Measurements from ENCODE around the gene LRRC8D. TPM values are rescaled to one million over a fixed set of nuclear protein-coding genes. Genes with fewer than 3 reads are reported as not detected.

LRRC8D gene
- total RNA-seq, 1 experiment from 2014 or later = 15.0 TPM

DNA sequence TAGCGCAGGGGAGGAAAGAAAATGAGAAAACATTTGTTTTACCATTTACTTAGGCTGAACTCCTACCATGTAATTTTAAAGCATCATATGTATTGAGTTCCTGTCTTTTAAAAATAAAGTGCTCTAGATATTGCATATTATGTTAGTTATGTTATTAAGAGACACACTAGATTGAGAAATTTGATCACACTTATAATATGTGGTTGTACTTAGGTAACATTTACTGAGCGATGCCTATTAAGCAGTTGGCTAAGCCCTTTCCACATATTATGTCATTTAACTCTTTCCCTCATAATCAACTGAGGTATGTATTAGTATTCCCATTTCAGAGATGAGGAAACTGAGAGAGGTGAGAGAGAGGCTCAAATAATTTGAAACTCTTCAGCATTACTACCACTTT lies 4.5 kb upstream of the LRRC8D start:
- POLR2A ChIA-PET = no interaction called here
- no peak overlapping the region for H3K4me2 ChIP-seq (ENCODE audit: low read length)
- H3K4me3 ChIP-seq (replicated peaks in 1 of 2; ENCODE audit: low read depth in 1 of 2, low read length in 2 of 2) = no peak overlapping the region
- intact Hi-C loops (cut with micrococcal nuclease) = no loop called here
- no peak for DNase-seq (ENCODE audit: low read depth, low spot score)
- H3K79me2 ChIP-seq (ENCODE audit: insufficient read depth, low read length) = no peaks in the 10 kb centered on the region
- RAD21 ChIA-PET (ENCODE audit: low non-redundant PET in 1 of 2, low total read pairs in 2 of 2, uncharacterized antibody in 2 of 2, unreplicated experiment in 2 of 2) = no interaction called here
- H3K9ac ChIP-seq (ENCODE audit: low read length) = no peak overlapping the region
- no peaks in the 10 kb centered on the region for H3K9me2 ChIP-seq (ENCODE audit: insufficient read depth)
- H2AFZ ChIP-seq (ENCODE audit: low read depth, low read length, poor library complexity, severe bottlenecking) = no peak overlapping the region
- peaks cover 4 to 12% of the 10 kb centered on the region in 2 experiments; a peak in 3 of 4 replicates for H3K4me1 ChIP-seq (ENCODE audit: control insufficient read depth in 1 of 2, insufficient read depth in 2 of 2, low read length in 2 of 2)
- H3K36me3 ChIP-seq (ENCODE audit: control insufficient read depth in 1 of 2, insufficient read depth in 2 of 2, low read length in 2 of 2) = no peaks in the 10 kb centered on the region
- ATAC-seq = no peak
- H3K27me3 ChIP-seq (ENCODE audit: insufficient read depth, low read length) = 0 out of 2 replicates have a peak, but pooled peaks cover 7% of the 10 kb centered on the region
- no peaks in the 10 kb centered on the region for H4K20me1 ChIP-seq (ENCODE audit: insufficient read depth)
- H3K27ac ChIP-seq (ENCODE audit: low read depth, low read length) = no peak overlapping the region
- TF ChIP-seq RAD21 (IDR thresholded peaks at IDR 0.05; ENCODE audit: low read depth) (no peak), SRF (IDR thresholded peaks at IDR 0.05; ENCODE audit: low read depth) (no peak), TCF7L2 (IDR thresholded peaks at IDR 0.05; ENCODE audit: borderline replicate concordance, extremely low read depth, insufficient read depth, insufficient read length) (no peak)
- no peaks in the 10 kb centered on the region for H3K9me3 ChIP-seq (ENCODE audit: control insufficient read depth in 1 of 2, insufficient read depth in 1 of 2, low read depth in 1 of 2, low read length in 2 of 2)
- BruUV-seq (replicated peaks) = no TSS peak
- CTCF ChIA-PET = no interaction called here

DNA sequence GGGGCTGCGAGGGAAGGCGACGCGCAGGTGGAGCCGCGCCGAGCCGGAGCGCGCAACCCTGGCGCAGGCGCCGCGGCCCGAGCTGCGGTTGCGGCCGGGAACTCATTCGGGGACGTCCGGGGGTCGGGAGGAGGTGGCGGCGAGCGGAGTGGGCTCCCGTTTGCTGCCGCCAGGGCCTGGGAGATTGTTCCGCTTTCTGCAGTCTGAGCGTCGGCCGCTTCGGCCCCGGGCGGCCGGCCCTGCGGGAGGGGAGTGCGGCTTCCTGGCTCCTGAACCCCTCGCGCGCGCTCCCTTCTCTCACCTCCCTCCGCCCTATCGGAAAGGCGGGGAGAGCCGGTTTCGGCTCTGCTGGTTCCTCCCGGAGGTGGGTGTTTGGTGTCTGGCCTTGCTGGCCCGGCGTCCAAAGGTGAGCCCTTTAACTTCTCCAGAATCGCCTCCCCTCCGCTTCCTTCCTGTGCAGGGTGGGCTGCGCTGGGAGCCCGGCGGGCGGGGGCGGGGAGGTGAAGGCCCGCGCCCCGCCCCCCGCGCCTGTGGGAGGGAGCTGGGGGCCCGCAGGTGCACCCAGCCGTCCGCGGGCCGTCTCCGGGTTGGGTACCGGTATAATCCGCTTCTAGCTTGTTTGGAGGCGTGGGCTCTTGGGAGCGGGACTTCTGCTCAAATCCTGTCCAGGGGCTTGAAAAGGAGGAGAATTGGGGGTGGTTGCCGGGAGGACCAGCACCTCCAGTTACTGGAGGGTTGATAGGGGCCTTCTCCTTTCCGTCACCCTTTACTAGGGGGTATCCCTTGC lies 683 bp downstream of the LRRC8D start:
- BruUV-seq (replicated peaks) = no TSS peak
- peak; percentile 75 for TF ChIP-seq ZFX (IDR thresholded peaks at IDR 0.05)
- TF ChIP-seq, protein P1, sequence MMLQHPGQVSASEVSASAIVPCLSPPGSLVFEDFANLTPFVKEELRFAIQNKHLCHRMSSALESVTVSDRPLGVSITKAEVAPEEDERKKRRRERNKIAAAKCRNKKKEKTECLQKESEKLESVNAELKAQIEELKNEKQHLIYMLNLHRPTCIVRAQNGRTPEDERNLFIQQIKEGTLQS (IDR thresholded peaks at IDR 0.05) = no peak
- TF ChIP-seq EGR1 (IDR thresholded peaks at IDR 0.05; ENCODE audit: low read depth) = peak; percentile 57
- intact Hi-C loops (cut with micrococcal nuclease) = no loop called here
- H3K79me2 ChIP-seq (ENCODE audit: insufficient read depth, low read length) = no peaks in the 10 kb centered on the region
- H3K27ac ChIP-seq (ENCODE audit: low read depth, low read length) = peak overlapping the region; percentile 55
- ChIA-PET POLR2A (interaction anchor here (0.6 kb wide), 1 partner anchor 23 kb away, joined by 3 read pairs; no protein-coding TSS in a partner anchor), CTCF (interaction anchor here (0.9 to 1.0 kb wide), 2 partner anchors 17 to 21 kb away, joined by 3 read pairs; no protein-coding TSS in a partner anchor), RAD21 (ENCODE audit: low non-redundant PET in 1 of 2, low total read pairs in 2 of 2, uncharacterized antibody in 2 of 2, unreplicated experiment in 2 of 2) (no interaction called here)
- H2AFZ ChIP-seq (ENCODE audit: low read depth, low read length, poor library complexity, severe bottlenecking) = peak overlapping the region; percentile 31
- H3K9me3 ChIP-seq (ENCODE audit: control insufficient read depth in 1 of 2, insufficient read depth in 1 of 2, low read depth in 1 of 2, low read length in 2 of 2) = no peaks in the 10 kb centered on the region
- no peaks in the 10 kb centered on the region for H3K27me3 ChIP-seq (ENCODE audit: insufficient read depth, low read length)
- H3K9ac ChIP-seq (ENCODE audit: low read length) = peak overlapping the region; percentile 64
- ATAC-seq (peak; percentile 69), DNase-seq (ENCODE audit: low read depth, low spot score) (no peak)
- H3K4me2 ChIP-seq (ENCODE audit: low read length) = peak overlapping the region; percentile 93
- peaks cover 4 to 19% of the 10 kb centered on the region in 2 experiments; a peak in 3 of 4 replicates for H3K4me1 ChIP-seq (ENCODE audit: control insufficient read depth in 1 of 2, insufficient read depth in 2 of 2, low read length in 2 of 2)
- no peaks in the 10 kb centered on the region for H3K9me2 ChIP-seq (ENCODE audit: insufficient read depth)
- H3K4me3 ChIP-seq (replicated peaks in 1 of 2; ENCODE audit: low read depth in 1 of 2, low read length in 2 of 2) = peak overlapping the region; percentile 71 to 74
- H4K20me1 ChIP-seq (ENCODE audit: insufficient read depth) = no peaks in the 10 kb centered on the region
- no peaks in the 10 kb centered on the region for H3K36me3 ChIP-seq (ENCODE audit: control insufficient read depth in 1 of 2, insufficient read depth in 2 of 2, low read length in 2 of 2)

Data from HCT116 (cell line).